ENCODE measurements around the gene SZT2.

Gene SZT2

DNA sequence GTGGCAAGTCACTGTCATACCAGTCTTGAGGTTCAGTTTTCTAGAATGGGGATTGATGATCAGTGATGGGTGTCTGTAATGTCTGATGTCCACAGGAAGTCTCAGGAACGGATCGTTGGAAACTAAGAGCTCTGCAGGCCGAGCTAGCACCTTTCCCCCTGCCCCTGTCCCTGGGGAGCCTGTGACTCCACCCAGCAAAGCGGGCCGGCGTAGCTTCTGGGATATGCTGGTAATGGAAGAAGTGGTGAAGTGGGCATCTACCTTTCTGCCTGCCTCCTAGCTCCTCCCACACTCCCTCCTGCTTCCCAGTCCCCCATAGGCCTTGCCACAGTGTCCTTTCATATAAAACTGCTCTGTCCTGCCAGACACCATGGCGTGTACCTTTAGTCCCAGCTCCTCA, 50.7 kb downstream of the SZT2 start:
- H2AK5ac ChIP-seq (ENCODE audit: low read length), result no peak overlapping the region
- no peak overlapping the region for H3K14ac ChIP-seq (ENCODE audit: low read length)
- H3K27me3 ChIP-seq (ENCODE audit: insufficient read depth, low read length), result no peaks in the 10 kb centered on the region
- no peak overlapping the region for H3K9ac ChIP-seq (ENCODE audit: low read length)
- peaks cover 18 to 23% of the 10 kb centered on the region in 2 experiments for H3K4me1 ChIP-seq (ENCODE audit: control insufficient read depth in 1 of 2, insufficient read depth in 2 of 2, low read length in 2 of 2)
- peaks cover 53 to 60% of the 10 kb centered on the region in 2 experiments for H3K36me3 ChIP-seq (ENCODE audit: control insufficient read depth in 1 of 2, insufficient read depth in 2 of 2, low read length in 2 of 2)
- H3K79me2 ChIP-seq (ENCODE audit: control insufficient read depth, insufficient read depth, low read length, poor library complexity), result peaks cover 2% of the 10 kb centered on the region
- no peak overlapping the region for H3K4me2 ChIP-seq (ENCODE audit: low read length)
- no peak overlapping the region for H3K27ac ChIP-seq (ENCODE audit: low read depth, low read length)
- H2BK120ac ChIP-seq (ENCODE audit: insufficient read depth, low read length, poor library complexity), result no peak overlapping the region
- no CpG with 5 or more reads among the region's 7 CpGs for WGBS (ENCODE audit: extremely low coverage, insufficient coverage, insufficient read length)
- H2BK12ac ChIP-seq (ENCODE audit: low read length), result no peak overlapping the region
- H3K18ac ChIP-seq (ENCODE audit: low read length), result no peak overlapping the region
- no peak overlapping the region for H4K8ac ChIP-seq (ENCODE audit: low read depth, low read length)
- no peaks in the 10 kb centered on the region for H3K9me3 ChIP-seq (ENCODE audit: insufficient read depth, low read depth, low read length)
- H3K4ac ChIP-seq (ENCODE audit: low read depth, low read length), result no peak overlapping the region
- H3K79me1 ChIP-seq (ENCODE audit: low read length), result peaks cover 14% of the 10 kb centered on the region
- no peak overlapping the region for H2BK5ac ChIP-seq (ENCODE audit: low read depth, low read length, poor library complexity)
- H3K23ac ChIP-seq (ENCODE audit: low read length), result no peak overlapping the region
- no peak overlapping the region for H4K91ac ChIP-seq (ENCODE audit: low read depth, low read length)
- no peak overlapping the region for H4K12ac ChIP-seq (ENCODE audit: low read depth, low read length)
- no peak overlapping the region for H3K4me3 ChIP-seq (ENCODE audit: low read depth, low read length)
- DNase-seq, result peak in 1 of 2 donors; percentile 49
- H2AFZ ChIP-seq (ENCODE audit: insufficient read depth, low read length, poor library complexity), result no peak overlapping the region

DNA sequence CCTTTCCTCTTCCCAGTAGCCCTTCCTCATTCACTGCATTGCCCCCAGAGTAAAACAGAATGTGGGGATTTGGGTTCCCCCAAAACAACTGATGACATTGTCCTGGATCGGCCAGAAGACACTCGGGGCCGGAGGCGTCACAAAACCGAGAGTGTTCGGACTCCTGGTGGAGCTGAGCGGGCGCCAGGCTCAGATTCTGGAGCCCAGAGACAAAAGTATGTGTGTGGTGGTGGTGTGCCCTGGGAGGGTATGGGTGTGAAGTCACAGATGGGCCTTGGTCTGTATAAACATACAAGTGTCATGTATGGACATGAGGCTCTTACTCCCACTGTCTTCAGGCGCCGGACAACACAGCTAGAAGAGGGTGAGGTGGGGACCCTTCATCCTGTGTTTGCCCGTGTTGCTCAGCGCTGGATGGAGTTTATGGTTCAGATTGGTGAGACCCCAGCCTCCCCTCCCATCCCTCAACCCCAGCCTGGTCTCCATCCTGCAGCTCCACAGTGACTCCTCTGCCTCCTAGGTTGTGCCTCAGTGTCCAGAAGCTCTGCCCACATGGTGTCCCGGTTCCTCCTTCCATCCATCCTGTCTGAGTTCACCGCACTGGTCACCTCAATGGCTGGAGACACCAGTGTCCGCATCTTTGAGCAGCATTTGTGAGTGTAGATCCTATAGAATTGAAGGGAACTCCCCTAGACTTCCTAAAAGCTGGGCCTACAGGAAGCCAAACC, 51.6 kb downstream of the SZT2 start:
- no peak overlapping the region for H4K12ac ChIP-seq (ENCODE audit: low read depth, low read length)
- no peak overlapping the region for H3K9ac ChIP-seq (ENCODE audit: low read length)
- no peak overlapping the region for H4K8ac ChIP-seq (ENCODE audit: low read depth, low read length)
- no peak overlapping the region for H2BK120ac ChIP-seq (ENCODE audit: insufficient read depth, low read length, poor library complexity)
- no peak overlapping the region for H3K18ac ChIP-seq (ENCODE audit: low read length)
- no peak overlapping the region for H2BK12ac ChIP-seq (ENCODE audit: low read length)
- no peaks in the 10 kb centered on the region for H3K27me3 ChIP-seq (ENCODE audit: insufficient read depth, low read length)
- no peak overlapping the region for H2AK5ac ChIP-seq (ENCODE audit: low read length)
- H3K79me2 ChIP-seq (ENCODE audit: control insufficient read depth, insufficient read depth, low read length, poor library complexity), result peaks cover 2% of the 10 kb centered on the region
- no peak overlapping the region for H3K23ac ChIP-seq (ENCODE audit: low read length)
- no peaks in the 10 kb centered on the region for H3K9me3 ChIP-seq (ENCODE audit: insufficient read depth, low read depth, low read length)
- H2AFZ ChIP-seq (ENCODE audit: insufficient read depth, low read length, poor library complexity), result no peak overlapping the region
- no peak overlapping the region for H2BK5ac ChIP-seq (ENCODE audit: low read depth, low read length, poor library complexity)
- H3K36me3 ChIP-seq (ENCODE audit: control insufficient read depth in 1 of 2, insufficient read depth in 2 of 2, low read length in 2 of 2), result peaks cover 60 to 69% of the 10 kb centered on the region in 2 experiments
- DNase-seq, result no peak
- no peak overlapping the region for H3K4ac ChIP-seq (ENCODE audit: low read depth, low read length)
- no peak overlapping the region for H3K27ac ChIP-seq (ENCODE audit: low read depth, low read length)
- H3K4me1 ChIP-seq (ENCODE audit: control insufficient read depth in 1 of 2, insufficient read depth in 2 of 2, low read length in 2 of 2), result peaks cover 18 to 21% of the 10 kb centered on the region in 2 experiments
- no peak overlapping the region for H3K14ac ChIP-seq (ENCODE audit: low read length)
- H3K4me2 ChIP-seq (ENCODE audit: low read length), result no peak overlapping the region
- H4K91ac ChIP-seq (ENCODE audit: low read depth, low read length), result no peak overlapping the region
- H3K4me3 ChIP-seq (ENCODE audit: low read depth, low read length), result no peak overlapping the region
- peaks cover 14% of the 10 kb centered on the region for H3K79me1 ChIP-seq (ENCODE audit: low read length)
- WGBS (ENCODE audit: extremely low coverage, insufficient coverage, insufficient read length), result no CpG with 5 or more reads among the region's 15 CpGs

DNA sequence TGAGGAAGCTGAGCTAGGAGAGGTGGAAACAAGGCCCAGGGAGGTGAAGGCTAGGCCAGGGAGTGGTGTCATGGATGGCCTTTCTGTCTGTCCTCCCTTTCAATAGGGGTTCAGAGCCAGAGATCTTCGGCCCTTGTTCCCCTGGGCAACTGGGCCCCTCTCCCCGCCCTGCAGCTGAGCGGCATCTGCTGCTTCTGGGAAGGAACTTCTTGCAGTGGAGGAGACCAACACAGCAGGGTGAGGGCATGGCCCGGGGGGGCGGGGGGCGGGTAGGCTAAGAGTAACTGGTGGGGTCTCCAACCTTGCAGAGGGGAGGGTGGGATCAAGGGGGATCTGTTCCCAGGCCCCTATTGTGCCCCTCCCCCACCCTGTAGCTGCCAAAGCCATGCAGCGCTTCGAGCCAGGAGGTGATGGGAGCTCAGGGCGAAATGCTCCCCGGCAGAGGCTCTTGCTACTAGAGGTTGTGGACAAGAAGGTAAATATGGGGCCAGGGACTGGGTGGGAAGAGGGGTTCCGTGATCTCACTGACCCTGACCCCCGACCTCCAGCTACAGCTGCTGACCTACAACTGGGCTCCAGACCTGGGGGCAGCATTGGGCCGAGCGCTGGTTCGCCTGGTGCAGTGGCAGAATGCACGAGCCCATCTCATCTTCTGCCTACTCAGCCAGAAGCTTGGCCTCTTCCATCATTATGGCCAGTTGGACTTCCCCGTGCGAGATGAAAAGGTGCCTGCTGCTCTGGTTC, 52.4 kb downstream of the SZT2 start:
- H3K4me1 ChIP-seq (ENCODE audit: control insufficient read depth in 1 of 2, insufficient read depth in 2 of 2, low read length in 2 of 2), result peaks cover 10 to 15% of the 10 kb centered on the region in 2 experiments
- no peak overlapping the region for H2BK5ac ChIP-seq (ENCODE audit: low read depth, low read length, poor library complexity)
- H2AFZ ChIP-seq (ENCODE audit: insufficient read depth, low read length, poor library complexity), result no peak overlapping the region
- peaks cover under 1% of the 10 kb centered on the region for H3K79me2 ChIP-seq (ENCODE audit: control insufficient read depth, insufficient read depth, low read length, poor library complexity)
- H3K4me2 ChIP-seq (ENCODE audit: low read length), result no peak overlapping the region
- H3K4me3 ChIP-seq (ENCODE audit: low read depth, low read length), result no peak overlapping the region
- no peaks in the 10 kb centered on the region for H3K9me3 ChIP-seq (ENCODE audit: insufficient read depth, low read depth, low read length)
- no peak overlapping the region for H3K23ac ChIP-seq (ENCODE audit: low read length)
- no CpG with 5 or more reads among the region's 18 CpGs for WGBS (ENCODE audit: extremely low coverage, insufficient coverage, insufficient read length)
- no peak overlapping the region for H3K14ac ChIP-seq (ENCODE audit: low read length)
- H2AK5ac ChIP-seq (ENCODE audit: low read length), result no peak overlapping the region
- H4K91ac ChIP-seq (ENCODE audit: low read depth, low read length), result no peak overlapping the region
- H2BK120ac ChIP-seq (ENCODE audit: insufficient read depth, low read length, poor library complexity), result no peak overlapping the region
- H2BK12ac ChIP-seq (ENCODE audit: low read length), result no peak overlapping the region
- H3K18ac ChIP-seq (ENCODE audit: low read length), result no peak overlapping the region
- no peak overlapping the region for H4K8ac ChIP-seq (ENCODE audit: low read depth, low read length)
- peaks cover 67 to 77% of the 10 kb centered on the region in 2 experiments for H3K36me3 ChIP-seq (ENCODE audit: control insufficient read depth in 1 of 2, insufficient read depth in 2 of 2, low read length in 2 of 2)
- H4K12ac ChIP-seq (ENCODE audit: low read depth, low read length), result no peak overlapping the region
- no peak overlapping the region for H3K27ac ChIP-seq (ENCODE audit: low read depth, low read length)
- H3K9ac ChIP-seq (ENCODE audit: low read length), result no peak overlapping the region
- H3K79me1 ChIP-seq (ENCODE audit: low read length), result peaks cover 7% of the 10 kb centered on the region
- H3K27me3 ChIP-seq (ENCODE audit: insufficient read depth, low read length), result no peaks in the 10 kb centered on the region
- H3K4ac ChIP-seq (ENCODE audit: low read depth, low read length), result no peak overlapping the region
- DNase-seq, result no peak

DNA sequence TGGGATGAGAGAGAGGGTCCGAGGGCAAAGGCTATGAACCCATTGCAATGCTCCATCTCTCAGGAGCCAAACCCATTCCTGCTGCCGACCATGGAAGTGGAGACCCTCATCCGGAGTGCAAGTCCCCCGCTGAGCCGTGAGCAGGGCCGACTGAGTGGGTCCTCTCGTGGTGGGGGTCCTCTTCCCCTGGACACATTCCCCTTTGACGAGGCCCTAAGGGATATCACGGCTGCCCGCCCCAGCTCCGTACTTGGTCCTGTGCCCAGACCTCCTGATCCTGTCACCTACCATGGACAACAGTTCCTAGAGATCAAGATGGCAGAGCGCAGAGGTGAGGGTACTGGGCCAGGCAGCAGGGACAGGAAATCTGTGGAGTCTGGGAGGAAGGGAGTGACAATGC, 53.1 kb downstream of the SZT2 start:
- H3K23ac ChIP-seq (ENCODE audit: low read length), result no peak overlapping the region
- H4K8ac ChIP-seq (ENCODE audit: low read depth, low read length), result no peak overlapping the region
- no peak overlapping the region for H2BK120ac ChIP-seq (ENCODE audit: insufficient read depth, low read length, poor library complexity)
- H2BK12ac ChIP-seq (ENCODE audit: low read length), result no peak overlapping the region
- H2AFZ ChIP-seq (ENCODE audit: insufficient read depth, low read length, poor library complexity), result no peak overlapping the region
- no peak overlapping the region for H2BK5ac ChIP-seq (ENCODE audit: low read depth, low read length, poor library complexity)
- no peak overlapping the region for H3K27ac ChIP-seq (ENCODE audit: low read depth, low read length)
- no CpG with 5 or more reads among the region's 12 CpGs for WGBS (ENCODE audit: extremely low coverage, insufficient coverage, insufficient read length)
- H3K4ac ChIP-seq (ENCODE audit: low read depth, low read length), result no peak overlapping the region
- no peak overlapping the region for H4K12ac ChIP-seq (ENCODE audit: low read depth, low read length)
- peaks cover 4 to 8% of the 10 kb centered on the region in 2 experiments for H3K4me1 ChIP-seq (ENCODE audit: control insufficient read depth in 1 of 2, insufficient read depth in 2 of 2, low read length in 2 of 2)
- H3K36me3 ChIP-seq (ENCODE audit: control insufficient read depth in 1 of 2, insufficient read depth in 2 of 2, low read length in 2 of 2), result peaks cover 74 to 84% of the 10 kb centered on the region in 2 experiments
- H3K18ac ChIP-seq (ENCODE audit: low read length), result no peak overlapping the region
- no peak overlapping the region for H2AK5ac ChIP-seq (ENCODE audit: low read length)
- no peak for DNase-seq
- no peak overlapping the region for H3K4me3 ChIP-seq (ENCODE audit: low read depth, low read length)
- H3K9me3 ChIP-seq (ENCODE audit: insufficient read depth, low read depth, low read length), result no peaks in the 10 kb centered on the region
- H3K27me3 ChIP-seq (ENCODE audit: insufficient read depth, low read length), result no peaks in the 10 kb centered on the region
- H3K79me1 ChIP-seq (ENCODE audit: low read length), result peaks cover 2% of the 10 kb centered on the region
- no peaks in the 10 kb centered on the region for H3K79me2 ChIP-seq (ENCODE audit: control insufficient read depth, insufficient read depth, low read length, poor library complexity)
- H3K4me2 ChIP-seq (ENCODE audit: low read length), result no peak overlapping the region
- H4K91ac ChIP-seq (ENCODE audit: low read depth, low read length), result no peak overlapping the region
- no peak overlapping the region for H3K9ac ChIP-seq (ENCODE audit: low read length)
- no peak overlapping the region for H3K14ac ChIP-seq (ENCODE audit: low read length)

All from trophoblast cell (in vitro differentiated cells and primary cell).